ENCODE data around the gene ADAT2.

DNA sequence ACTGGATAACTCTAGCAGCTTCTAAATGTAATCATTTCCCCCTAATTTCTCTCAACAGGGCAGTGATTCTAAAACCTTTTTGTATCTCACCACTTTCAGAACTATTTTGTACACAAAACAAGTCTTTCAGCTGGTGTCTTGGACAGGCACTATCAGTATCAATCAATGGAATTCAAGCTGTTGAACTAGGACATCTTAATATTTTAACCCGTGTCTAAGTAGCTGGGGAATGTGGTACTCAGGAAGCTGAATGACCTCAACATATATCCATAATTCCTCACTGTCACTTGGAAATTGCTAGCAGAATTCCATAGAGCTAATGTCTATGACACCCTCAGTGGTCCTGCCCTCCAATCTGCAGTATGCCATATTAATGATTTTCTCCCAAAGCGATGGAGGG lies 24.5 kb downstream of the ADAT2 start:
- TF ChIP-seq CTCF (IDR thresholded peaks at IDR 0.05; ENCODE audit: low read depth, low read length, poor library complexity, severe bottlenecking) = no peak
- no peak for TF ChIP-seq EZH2phosphoT487 (IDR thresholded peaks at IDR 0.05; ENCODE audit: borderline replicate concordance, low read length)

Measured in DOHH2 (cell line).